HepG2 (cell line): ENCODE measurements around the gene PRKG1. TPM values are rescaled to one million over a fixed set of nuclear protein-coding genes. Genes with fewer than 3 reads are reported as not detected.

Experiments
- ATAC-seq: fragments of 200-7000 bp; cut with Tn5 transposase; 3 replicates; pipeline ENCODE4 v1.9.1; 2020; ENCODE audit warnings: mild to moderate bottlenecking, moderate library complexity
- BruUV-seq: library from RNA; stranded (reverse); fragments of 400-500 nt; replicated peaks from 2 replicates; lab custom pipeline; 2021; lab: Mats Ljungman, UMichigan
- CTCF ChIA-PET: fragments of 300-600 bp; formaldehyde crosslinking; extraction: SDS; loops from one replicate; lab custom pipeline; 2021; ENCODE audit warnings: low total read pairs, inconsistent platforms, low intra/inter-chr PET ratio; lab: Yijun Ruan, JAX
- POLR2A ChIA-PET: fragments of 350-600 bp; sonication (Branson Sonifier 250); formaldehyde crosslinking; loops from one replicate; lab custom pipeline; 2020; ENCODE audit warnings: antibody characterized with exemption, inconsistent platforms; lab: Yijun Ruan, JAX
- DNase-seq: peaks from one replicate; pipeline ENCODE4 v3.0.0-alpha.2; 2015; ENCODE audit warnings: low spot score
- FAIRE-seq: peaks from 3 replicates; lab custom pipeline; 2011; peaks lifted over from hg19 to GRCh38; lab: Jason Lieb, UNC
- H2AFZ ChIP-seq: one replicate; pipeline ENCODE4 v1.6.1; 2011; ENCODE audit warnings: low read length, inconsistent platforms
- H3K27ac ChIP-seq: fragments of 300-600 bp; 3 replicates; pipeline ENCODE4 v1.8.0; 2011; ENCODE audit warnings: mixed run types, mild to moderate bottlenecking, mixed read lengths, low read length, inconsistent platforms; ENCODE audit not compliant: insufficient read depth; ENCODE audit errors: extremely low read length
- H3K27me3 ChIP-seq, 2 experiments: fragments of 200-600 bp in 1 of 2; 2 replicates in 1 of 2; 3 replicates in 1 of 2; pipeline versions ENCODE4 v1.6.0 to v1.8.0; 2011; ENCODE audit warnings: low read length in 2 of 2, mild to moderate bottlenecking in 2 of 2, moderate library complexity in 2 of 2, inconsistent platforms in 1 of 2; ENCODE audit not compliant: insufficient read depth in 2 of 2, control insufficient read depth in 1 of 2
- H3K36me3 ChIP-seq, 2 experiments: fragments of 200-600 bp in 1 of 2; replicated peaks in 1 of 2; 2 replicates in 1 of 2; 3 replicates in 1 of 2; pipeline versions ENCODE4 v1.5.1 to v1.8.0; 2011; ENCODE audit warnings: low read length in 2 of 2, inconsistent platforms in 1 of 2; ENCODE audit not compliant: insufficient read depth in 2 of 2, control insufficient read depth in 1 of 2
- H3K4me1 ChIP-seq: 2 replicates; pipeline ENCODE4 v1.5.1; 2012; ENCODE audit warnings: low read length, inconsistent platforms; ENCODE audit not compliant: insufficient read depth
- H3K4me2 ChIP-seq: 2 replicates; pipeline ENCODE4 v1.6.0; 2011; ENCODE audit warnings: low read depth, low read length, inconsistent platforms
- H3K4me3 ChIP-seq, 3 experiments: fragments of 200-600 bp in 1 of 3; sonication (generic), shearing (Covaris generic) in 1 of 3; replicated peaks in 1 of 3; 2 replicates each; pipeline ENCODE4 v1.5.1; 2011 to 2016; ENCODE audit warnings: low read length in 3 of 3, inconsistent platforms in 2 of 3, low read depth in 2 of 3, mild to moderate bottlenecking in 2 of 3, control low read depth in 1 of 3, mixed read lengths in 1 of 3; ENCODE audit not compliant: insufficient read depth in 1 of 3
- H3K79me2 ChIP-seq: one replicate; pipeline ENCODE4 v1.6.1; 2011; ENCODE audit warnings: low read length, inconsistent platforms; ENCODE audit not compliant: insufficient read depth
- H3K9ac ChIP-seq: 2 replicates; pipeline ENCODE4 v1.6.0; 2011; ENCODE audit warnings: mild to moderate bottlenecking, low read depth, low read length, inconsistent platforms; ENCODE audit not compliant: insufficient read depth
- H3K9me3 ChIP-seq: 2 replicates; pipeline ENCODE4 v1.5.1; 2012; ENCODE audit warnings: mild to moderate bottlenecking, low read length
- H4K20me1 ChIP-seq: 2 replicates; pipeline ENCODE4 v1.6.0; 2011; ENCODE audit warnings: inconsistent platforms, mild to moderate bottlenecking, low read length, moderate library complexity; ENCODE audit not compliant: insufficient read depth
- ETV5 ChIP-seq: IDR thresholded peaks from 2 replicates; pipeline ENCODE4 v1.6.1; 2018; ENCODE audit warnings: missing biosample characterization, missing genetic modification reagents, inconsistent platforms, borderline replicate concordance
- KMT2A ChIP-seq: sonication (generic); formaldehyde crosslinking; IDR thresholded peaks from 2 replicates; pipeline ENCODE4 v1.4.0; 2020; ENCODE audit warnings: missing genetic modification reagents
- SIX1 ChIP-seq: sonication (generic); formaldehyde crosslinking; IDR thresholded peaks from 2 replicates; pipeline ENCODE4 v1.4.0; 2020; ENCODE audit warnings: missing genetic modification reagents, borderline replicate concordance
- TMF1 ChIP-seq: sonication (generic); formaldehyde crosslinking; IDR thresholded peaks from 2 replicates; pipeline ENCODE4 v1.8.1; 2022; ENCODE audit warnings: low read depth, missing genetic modification reagents
- ZFAT ChIP-seq: sonication (generic); formaldehyde crosslinking; conservative IDR thresholded peaks from 2 replicates; pipeline ENCODE4 v1.8.1; 2023; ENCODE audit warnings: missing genetic modification reagents, inconsistent platforms
- ZNF264 ChIP-seq: sonication (generic); formaldehyde crosslinking; IDR thresholded peaks from 2 replicates; pipeline ENCODE4 v1.4.0; 2020; ENCODE audit warnings: missing genetic modification reagents
- WGBS: methylation state at CpG from one replicate; pipeline ENCODE4 v1.1.6; 2017; ENCODE audit warnings: low lambda C conversion rate; 5-methylcytosine and 5-hydroxymethylcytosine counted together
- in situ Hi-C: cut with HindIII; loops from 2 replicates; pipeline ENCODE4 v1.10.0; 2017; ENCODE audit warnings: low pct_unique_long_range_greater_than_20kb; ENCODE audit not compliant: extremely low pct_ligation_motif_present
- intact Hi-C: fragments of 100-400 bp; cut with micrococcal nuclease; formaldehyde crosslinking; loops from one replicate; pipeline ENCODE4 v1.10.0; 2022; ENCODE audit not compliant: unreplicated experiment
- polyA plus RNA-seq, 8 experiments: library from polyadenylated mRNA; depleted of rRNA in 3 of 8; stranded (reverse) in 7 of 8; unstranded in 1 of 8; fragments of >200 nt; fragmentation: Illumina TruSeq in 4 of 8; extraction: Trizol in 4 of 8; gene quantifications; 2 replicates each; pipeline versions ENCODE4 v1.2.1 to v1.2.3, GENCODE V29; 2011 to 2016; ENCODE audit warnings: low read depth in 4 of 8, missing spikeins in 1 of 8, mixed read lengths in 1 of 8; ENCODE audit not compliant: insufficient read depth in 1 of 8
- total RNA-seq, 5 experiments: library from RNA; depleted of rRNA; stranded (reverse); fragments of >200 nt; fragmentation: Illumina TruSeq; extraction: Trizol; gene quantifications; 2 replicates each; pipeline ENCODE4 v1.2.3, GENCODE V29; 2016; ENCODE audit warnings: low read depth in 1 of 5
- TF ChIP-seq, protein P1 (sequence below): sonication (generic); formaldehyde crosslinking; IDR thresholded peaks from 2 replicates; pipeline ENCODE4 v1.4.0; 2020; ENCODE audit warnings: missing genetic modification reagents, borderline replicate concordance
- TF ChIP-seq, protein P2 (sequence below): sonication (generic); formaldehyde crosslinking; IDR thresholded peaks from 2 replicates; pipeline ENCODE4 v1.5.0; 2020; ENCODE audit warnings: mild to moderate bottlenecking, missing genetic modification reagents, borderline replicate concordance

The PRKG1 gene
- total and polyA plus RNA-seq, 2 of the 13 experiments (the other 11 are each of a cell fraction or from before 2014, with no cell fraction given): 0.01 TPM; not detected in 1

DNA sequence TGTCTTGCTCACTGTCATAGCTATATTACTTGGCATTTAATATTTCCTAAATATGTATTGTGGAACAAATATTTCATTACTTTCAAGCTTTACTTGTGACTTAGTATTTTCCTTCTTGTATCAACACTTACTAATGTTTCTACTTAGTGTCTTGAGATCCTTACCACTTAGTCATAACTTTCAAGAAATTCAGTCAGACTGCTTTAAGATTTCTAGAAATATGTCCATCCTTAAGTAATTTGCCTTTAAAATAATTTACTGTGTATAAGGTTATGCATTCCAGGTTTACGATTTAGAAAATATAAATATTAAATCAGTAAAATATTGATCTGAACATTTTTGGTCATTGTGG lies 712.4 kb downstream of the PRKG1 start:
- CTCF ChIA-PET: no interaction called here
- in situ Hi-C loops: no loop called here
- no peak for TF ChIP-seq TMF1 (CRISPR knock-in tag)
- TF ChIP-seq, protein P1, sequence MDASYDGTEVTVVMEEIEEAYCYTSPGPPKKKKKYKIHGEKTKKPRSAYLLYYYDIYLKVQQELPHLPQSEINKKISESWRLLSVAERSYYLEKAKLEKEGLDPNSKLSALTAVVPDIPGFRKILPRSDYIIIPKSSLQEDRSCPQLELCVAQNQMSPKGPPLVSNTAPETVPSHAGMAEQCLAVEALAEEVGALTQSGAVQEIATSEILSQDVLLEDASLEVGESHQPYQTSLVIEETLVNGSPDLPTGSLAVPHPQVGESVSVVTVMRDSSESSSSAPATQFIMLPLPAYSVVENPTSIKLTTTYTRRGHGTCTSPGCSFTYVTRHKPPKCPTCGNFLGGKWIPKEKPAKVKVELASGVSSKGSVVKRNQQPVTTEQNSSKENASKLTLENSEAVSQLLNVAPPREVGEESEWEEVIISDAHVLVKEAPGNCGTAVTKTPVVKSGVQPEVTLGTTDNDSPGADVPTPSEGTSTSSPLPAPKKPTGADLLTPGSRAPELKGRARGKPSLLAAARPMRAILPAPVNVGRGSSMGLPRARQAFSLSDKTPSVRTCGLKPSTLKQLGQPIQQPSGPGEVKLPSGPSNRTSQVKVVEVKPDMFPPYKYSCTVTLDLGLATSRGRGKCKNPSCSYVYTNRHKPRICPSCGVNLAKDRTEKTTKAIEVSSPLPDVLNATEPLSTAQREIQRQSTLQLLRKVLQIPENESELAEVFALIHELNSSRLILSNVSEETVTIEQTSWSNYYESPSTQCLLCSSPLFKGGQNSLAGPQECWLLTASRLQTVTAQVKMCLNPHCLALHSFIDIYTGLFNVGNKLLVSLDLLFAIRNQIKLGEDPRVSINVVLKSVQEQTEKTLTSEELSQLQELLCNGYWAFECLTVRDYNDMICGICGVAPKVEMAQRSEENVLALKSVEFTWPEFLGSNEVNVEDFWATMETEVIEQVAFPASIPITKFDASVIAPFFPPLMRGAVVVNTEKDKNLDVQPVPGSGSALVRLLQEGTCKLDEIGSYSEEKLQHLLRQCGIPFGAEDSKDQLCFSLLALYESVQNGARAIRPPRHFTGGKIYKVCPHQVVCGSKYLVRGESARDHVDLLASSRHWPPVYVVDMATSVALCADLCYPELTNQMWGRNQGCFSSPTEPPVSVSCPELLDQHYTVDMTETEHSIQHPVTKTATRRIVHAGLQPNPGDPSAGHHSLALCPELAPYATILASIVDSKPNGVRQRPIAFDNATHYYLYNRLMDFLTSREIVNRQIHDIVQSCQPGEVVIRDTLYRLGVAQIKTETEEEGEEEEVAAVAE (CRISPR knock-in tag): no peak
- TF ChIP-seq ETV5 (CRISPR knock-in tag): no peak
- TF ChIP-seq SIX1 (CRISPR knock-in tag): no peak
- TF ChIP-seq, protein P2, sequence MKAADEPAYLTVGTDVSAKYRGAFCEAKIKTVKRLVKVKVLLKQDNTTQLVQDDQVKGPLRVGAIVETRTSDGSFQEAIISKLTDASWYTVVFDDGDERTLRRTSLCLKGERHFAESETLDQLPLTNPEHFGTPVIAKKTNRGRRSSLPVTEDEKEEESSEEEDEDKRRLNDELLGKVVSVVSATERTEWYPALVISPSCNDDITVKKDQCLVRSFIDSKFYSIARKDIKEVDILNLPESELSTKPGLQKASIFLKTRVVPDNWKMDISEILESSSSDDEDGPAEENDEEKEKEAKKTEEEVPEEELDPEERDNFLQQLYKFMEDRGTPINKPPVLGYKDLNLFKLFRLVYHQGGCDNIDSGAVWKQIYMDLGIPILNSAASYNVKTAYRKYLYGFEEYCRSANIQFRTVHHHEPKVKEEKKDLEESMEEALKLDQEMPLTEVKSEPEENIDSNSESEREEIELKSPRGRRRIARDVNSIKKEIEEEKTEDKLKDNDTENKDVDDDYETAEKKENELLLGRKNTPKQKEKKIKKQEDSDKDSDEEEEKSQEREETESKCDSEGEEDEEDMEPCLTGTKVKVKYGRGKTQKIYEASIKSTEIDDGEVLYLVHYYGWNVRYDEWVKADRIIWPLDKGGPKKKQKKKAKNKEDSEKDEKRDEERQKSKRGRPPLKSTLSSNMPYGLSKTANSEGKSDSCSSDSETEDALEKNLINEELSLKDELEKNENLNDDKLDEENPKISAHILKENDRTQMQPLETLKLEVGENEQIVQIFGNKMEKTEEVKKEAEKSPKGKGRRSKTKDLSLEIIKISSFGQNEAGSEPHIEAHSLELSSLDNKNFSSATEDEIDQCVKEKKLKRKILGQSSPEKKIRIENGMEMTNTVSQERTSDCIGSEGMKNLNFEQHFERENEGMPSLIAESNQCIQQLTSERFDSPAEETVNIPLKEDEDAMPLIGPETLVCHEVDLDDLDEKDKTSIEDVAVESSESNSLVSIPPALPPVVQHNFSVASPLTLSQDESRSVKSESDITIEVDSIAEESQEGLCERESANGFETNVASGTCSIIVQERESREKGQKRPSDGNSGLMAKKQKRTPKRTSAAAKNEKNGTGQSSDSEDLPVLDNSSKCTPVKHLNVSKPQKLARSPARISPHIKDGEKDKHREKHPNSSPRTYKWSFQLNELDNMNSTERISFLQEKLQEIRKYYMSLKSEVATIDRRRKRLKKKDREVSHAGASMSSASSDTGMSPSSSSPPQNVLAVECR: no peak
- no peak for TF ChIP-seq KMT2A
- no peak for TF ChIP-seq ZFAT (CRISPR knock-in tag)
- TF ChIP-seq ZNF264: no peak

More for the DNA sequence above, 712.4 kb downstream of the PRKG1 start:
- Histone ChIP-seq H3K9me3 (no peaks in the 10 kb centered on the region), H4K20me1 (no peaks in the 10 kb centered on the region), H3K27ac (no peak overlapping the region), H3K27me3 (no peaks in the 10 kb centered on the region), H3K4me3 (no peak overlapping the region), H3K4me2 (no peak overlapping the region), H3K4me1 (no peaks in the 10 kb centered on the region), H3K36me3 (no peaks in the 10 kb centered on the region), H3K9ac (no peak overlapping the region), H3K79me2 (no peaks in the 10 kb centered on the region), H2AFZ (no peak overlapping the region)
- DNase-seq (no peak), ATAC-seq (no peak), FAIRE-seq (no peak)
- WGBS: 7% methylated on average over 1 of the region's 1 CpG
- intact Hi-C loops: no loop called here
- no TSS peak for BruUV-seq
- POLR2A ChIA-PET: no interaction called here
